Neuronal stem cell (in vitro differentiated cells): Measurements from ENCODE around the gene RSPH1.
A peak's percentile ranks its signal among the peaks of the same experiment; 100 is the strongest.

Experiments used
- DNase-seq: peaks from one replicate; pipeline ENCODE4 v3.0.0-alpha.2; 2013; ENCODE audit warnings: low spot score
- H2AFZ ChIP-seq: one replicate; pipeline ENCODE4 v1.6.1; 2013; ENCODE audit warnings: mild to moderate bottlenecking, low read length, inconsistent platforms
- H2AK5ac ChIP-seq: 2 replicates; pipeline ENCODE4 v1.6.1; 2013; ENCODE audit warnings: low read depth, mild to moderate bottlenecking, inconsistent platforms, low read length, moderate library complexity, mixed read lengths
- H2BK120ac ChIP-seq: 2 replicates; pipeline ENCODE4 v1.6.1; 2013; ENCODE audit warnings: low read depth, mild to moderate bottlenecking, inconsistent platforms, low read length, moderate library complexity, mixed read lengths
- H2BK12ac ChIP-seq: one replicate; pipeline ENCODE4 v1.6.1; 2013; ENCODE audit warnings: low read length, inconsistent platforms
- H2BK15ac ChIP-seq: 2 replicates; pipeline ENCODE4 v1.6.1; 2013; ENCODE audit warnings: mild to moderate bottlenecking, low read length, inconsistent platforms, mixed read lengths
- H2BK5ac ChIP-seq: one replicate; pipeline ENCODE4 v1.6.1; 2013; ENCODE audit warnings: inconsistent platforms, mild to moderate bottlenecking, low read length, moderate library complexity
- H3K14ac ChIP-seq: one replicate; pipeline ENCODE4 v1.6.1; 2013; ENCODE audit warnings: low read length, inconsistent platforms
- H3K18ac ChIP-seq: 2 replicates; pipeline ENCODE4 v1.6.1; 2013; ENCODE audit warnings: low read length, inconsistent platforms
- H3K23ac ChIP-seq: 2 replicates; pipeline ENCODE4 v1.6.1; 2013; ENCODE audit warnings: low read depth, mild to moderate bottlenecking, mixed read lengths, low read length, inconsistent platforms; ENCODE audit not compliant: poor library complexity
- H3K27ac ChIP-seq: replicated peaks from 3 replicates; pipeline ENCODE4 v1.5.1; 2013; ENCODE audit warnings: low read length, inconsistent platforms
- H3K27me3 ChIP-seq, 3 experiments: 2 replicates each; pipeline ENCODE4 v1.6.1; 2013; ENCODE audit warnings: low read length in 3 of 3, mild to moderate bottlenecking in 2 of 3, inconsistent platforms in 1 of 3, low read depth in 1 of 3, mixed read lengths in 1 of 3, moderate library complexity in 1 of 3; ENCODE audit not compliant: control insufficient read depth in 3 of 3, insufficient read depth in 3 of 3
- H3K36me3 ChIP-seq, 2 donors: replicated peaks in 1 of 2; 2 replicates each; pipeline ENCODE4 v1.6.1; 2013; ENCODE audit warnings: low read length in 2 of 2; ENCODE audit not compliant: control insufficient read depth in 2 of 2, insufficient read depth in 2 of 2
- H3K4ac ChIP-seq: 2 replicates; pipeline ENCODE4 v1.6.1; 2013; ENCODE audit warnings: inconsistent platforms, mild to moderate bottlenecking, low read length, moderate library complexity
- H3K4me1 ChIP-seq, 2 donors: 1 replicate in 1 of 2; 2 replicates in 1 of 2; pipeline ENCODE4 v1.6.1; 2013; ENCODE audit warnings: low read length in 2 of 2, low read depth in 1 of 2; ENCODE audit not compliant: control insufficient read depth in 2 of 2, insufficient read depth in 1 of 2
- H3K4me2 ChIP-seq: one replicate; pipeline ENCODE4 v1.6.1; 2013; ENCODE audit warnings: mild to moderate bottlenecking, low read length, inconsistent platforms; ENCODE audit not compliant: insufficient read depth, poor library complexity, severe bottlenecking
- H3K4me3 ChIP-seq, 2 donors: 2 replicates each; pipeline ENCODE4 v1.5.1; 2013; ENCODE audit warnings: low read length in 2 of 2, mild to moderate bottlenecking in 2 of 2, inconsistent platforms in 1 of 2, moderate library complexity in 1 of 2
- H3K79me1 ChIP-seq: one replicate; pipeline ENCODE4 v1.6.1; 2013; ENCODE audit warnings: low read depth, mild to moderate bottlenecking, inconsistent platforms, low read length, moderate library complexity
- H3K9ac ChIP-seq: one replicate; pipeline ENCODE4 v1.6.1; 2013; ENCODE audit warnings: mild to moderate bottlenecking, low read depth, low read length, inconsistent platforms; ENCODE audit not compliant: poor library complexity
- H3K9me3 ChIP-seq, 2 donors: replicated peaks in 1 of 2; 2 replicates each; pipeline versions ENCODE3 to v1.6.1; 2013; ENCODE audit warnings: low read length in 2 of 2, mild to moderate bottlenecking in 2 of 2, inconsistent platforms in 1 of 2, low read depth in 1 of 2, mixed read lengths in 1 of 2, moderate library complexity in 1 of 2; ENCODE audit not compliant: control insufficient read depth in 2 of 2, insufficient read depth in 1 of 2
- H4K8ac ChIP-seq: one replicate; pipeline ENCODE4 v1.6.1; 2013; ENCODE audit warnings: low read depth, mild to moderate bottlenecking, inconsistent platforms, low read length, moderate library complexity
- H4K91ac ChIP-seq: one replicate; pipeline ENCODE4 v1.6.1; 2013; ENCODE audit warnings: low read length, low read depth, mild to moderate bottlenecking, inconsistent platforms; ENCODE audit not compliant: poor library complexity
- WGBS, 2 donors: extraction: QIAGEN DNeasy Blood & Tissue Kit; methylation state at CpG; one replicate each; pipeline ENCODE4 v1.1.7; 2013; ENCODE audit warnings: missing lambda C conversion rate in 2 of 2, mixed read lengths in 1 of 2; ENCODE audit not compliant: insufficient read length in 2 of 2, insufficient replicate concordance in 1 of 2; ENCODE audit errors: extremely low coverage in 2 of 2; 5-methylcytosine and 5-hydroxymethylcytosine counted together

Gene RSPH1

DNA sequence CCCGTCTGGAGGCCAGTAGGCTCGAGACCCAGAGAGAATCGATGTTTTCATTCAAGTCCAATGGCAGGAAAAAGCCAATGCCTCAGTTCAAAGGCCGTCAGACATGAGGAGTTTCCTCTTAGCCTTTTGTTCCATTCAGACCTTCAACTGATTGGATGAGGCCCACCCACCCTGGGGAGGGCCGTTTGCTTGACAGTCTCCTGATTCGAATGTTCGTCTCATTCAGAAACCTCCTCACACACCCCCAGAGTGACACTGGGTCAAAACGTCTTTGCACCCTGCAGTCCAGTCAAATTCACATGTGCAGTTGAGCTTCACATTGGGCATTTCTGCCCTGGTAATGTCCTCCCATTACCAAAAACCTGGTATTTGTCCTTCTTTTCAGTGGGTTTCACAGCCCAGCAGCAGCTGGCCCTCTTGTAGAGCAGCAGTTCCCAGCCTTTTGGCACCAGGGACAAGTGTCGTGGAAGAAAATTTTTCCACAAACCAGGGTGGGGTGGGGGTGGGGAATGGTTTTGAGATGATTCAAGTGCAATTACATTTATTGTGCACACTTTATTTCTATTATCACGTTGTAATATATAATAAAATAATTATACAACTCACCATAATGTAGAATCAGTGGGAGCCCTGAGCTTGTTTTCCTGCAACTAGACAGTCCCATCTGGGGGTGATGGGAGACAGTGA is 40.1 kb downstream of the RSPH1 start:
- Histone ChIP-seq H2BK5ac (no peak overlapping the region), H3K18ac (no peak overlapping the region), H3K27me3 (peaks cover 0 to 3% (median 0%) of the 10 kb centered on the region in 3 experiments), H3K9ac (no peak overlapping the region), H2BK12ac (no peak overlapping the region), H3K23ac (no peak overlapping the region), H4K91ac (no peak overlapping the region), H3K4me2 (no peak overlapping the region), H2AK5ac (no peak overlapping the region), H2BK15ac (no peak overlapping the region), H3K14ac (no peak overlapping the region), H2BK120ac (no peak overlapping the region), H4K8ac (no peak overlapping the region), H3K36me3 (no peaks in the 10 kb centered on the region), H3K79me1 (no peaks in the 10 kb centered on the region), H3K27ac (no peak overlapping the region), H2AFZ (no peak overlapping the region), H3K9me3 (peaks cover 0 to 1% of the 10 kb centered on the region in 2 donors), H3K4ac (no peak overlapping the region), H3K4me3 (no peak overlapping the region), H3K4me1 (peaks cover 0 to 5% of the 10 kb centered on the region in 2 donors)
- DNase-seq: no peak
- WGBS, 2 donors: no CpG with 5 or more reads among the region's 10 CpGs

DNA sequence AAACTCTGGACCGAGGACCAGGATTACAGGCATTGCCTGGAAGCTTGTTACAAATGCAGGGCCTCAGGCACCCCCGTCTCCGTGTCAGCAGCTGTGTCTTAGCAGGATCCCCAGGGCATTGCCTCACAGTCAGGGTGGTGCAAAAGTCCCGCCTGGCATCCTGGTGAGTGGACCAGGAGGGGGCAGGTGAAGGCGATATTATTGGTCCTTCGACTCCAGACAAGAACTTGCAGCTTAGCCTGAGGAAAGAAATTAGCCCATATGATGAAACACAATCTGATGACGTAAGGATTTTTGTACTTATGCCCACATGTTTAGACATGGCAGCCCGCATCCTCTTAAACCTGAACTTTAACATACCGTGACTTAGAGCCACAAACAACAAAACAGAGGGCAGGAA is 40.8 kb downstream of the RSPH1 start:
- no peak overlapping the region for H2AK5ac ChIP-seq
- H3K27ac ChIP-seq: no peak overlapping the region
- WGBS, 2 donors: no CpG with 5 or more reads among the region's 9 CpGs
- H4K91ac ChIP-seq: no peak overlapping the region
- H2BK5ac ChIP-seq: no peak overlapping the region
- no peaks in the 10 kb centered on the region for H3K36me3 ChIP-seq
- H2AFZ ChIP-seq: no peak overlapping the region
- H3K9ac ChIP-seq: no peak overlapping the region
- H3K4ac ChIP-seq: no peak overlapping the region
- H3K23ac ChIP-seq: no peak overlapping the region
- H3K4me3 ChIP-seq: no peak overlapping the region
- no peak overlapping the region for H2BK120ac ChIP-seq
- H2BK15ac ChIP-seq: no peak overlapping the region
- H3K9me3 ChIP-seq: peaks cover 0 to 1% of the 10 kb centered on the region in 2 donors
- H3K27me3 ChIP-seq: peaks cover 0 to 3% (median 0%) of the 10 kb centered on the region in 3 experiments
- H2BK12ac ChIP-seq: no peak overlapping the region
- H3K14ac ChIP-seq: no peak overlapping the region
- H3K4me2 ChIP-seq: no peak overlapping the region
- peaks cover 0 to 1% of the 10 kb centered on the region in 2 donors for H3K4me1 ChIP-seq
- DNase-seq: no peak
- H3K79me1 ChIP-seq: no peaks in the 10 kb centered on the region
- H3K18ac ChIP-seq: no peak overlapping the region
- no peak overlapping the region for H4K8ac ChIP-seq

DNA sequence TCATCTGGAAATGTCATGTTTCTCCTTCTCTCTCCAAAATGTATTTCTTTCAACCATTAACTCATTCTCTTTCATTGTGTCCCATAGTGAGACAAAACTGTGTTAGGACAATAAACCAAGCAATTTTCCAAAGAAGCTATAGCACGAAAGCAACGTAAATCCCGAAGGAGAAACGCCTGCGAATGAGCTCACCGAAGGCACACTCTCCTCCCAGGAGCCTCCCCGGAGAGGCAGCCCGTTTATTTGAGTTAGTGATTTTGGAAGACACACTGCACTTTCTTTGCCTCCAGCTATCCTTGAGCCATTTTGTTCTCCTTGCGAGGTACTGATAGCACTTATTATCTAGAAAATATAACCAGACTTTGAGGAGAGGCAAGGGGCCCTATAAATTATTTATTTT is 41.2 kb downstream of the RSPH1 start:
- H2BK5ac ChIP-seq: no peak overlapping the region

DNA sequence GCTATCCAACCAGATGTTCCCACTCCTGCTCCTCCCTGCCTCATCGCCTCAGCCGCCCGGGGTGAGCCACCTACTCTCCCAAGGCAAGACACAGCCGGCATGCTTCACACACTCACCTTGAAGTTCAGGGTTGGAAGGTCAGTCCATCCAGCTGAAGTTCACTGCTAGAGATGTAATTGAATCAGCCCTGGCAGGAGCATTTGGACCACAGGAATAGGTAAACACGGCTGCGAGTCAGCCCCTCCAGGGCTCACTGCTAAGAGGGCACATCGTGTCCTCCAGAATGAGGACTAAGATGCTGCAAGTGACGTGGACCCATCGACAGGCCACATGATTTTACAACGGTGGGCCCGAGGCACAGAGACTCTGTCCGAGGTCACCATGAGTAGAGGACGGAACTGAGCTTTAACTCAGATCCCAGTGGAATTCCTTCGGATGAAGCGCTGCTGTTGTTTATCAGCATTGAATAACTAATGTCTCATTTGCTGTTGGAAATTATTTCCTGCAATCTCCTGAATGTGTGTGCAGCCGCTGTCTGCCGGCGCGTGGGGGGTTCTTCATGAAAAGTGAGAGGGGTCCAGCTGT is 41.9 kb downstream of the RSPH1 start:
- no peak for DNase-seq
- H2BK120ac ChIP-seq: no peak overlapping the region
- H3K27me3 ChIP-seq: no peaks in the 10 kb centered on the region
- H2BK5ac ChIP-seq: no peak overlapping the region
- no peak overlapping the region for H2AFZ ChIP-seq
- no peak overlapping the region for H3K27ac ChIP-seq
- no peak overlapping the region for H3K14ac ChIP-seq
- H2BK15ac ChIP-seq: no peak overlapping the region
- H2AK5ac ChIP-seq: no peak overlapping the region
- H2BK12ac ChIP-seq: no peak overlapping the region
- H3K36me3 ChIP-seq: no peaks in the 10 kb centered on the region
- no peak overlapping the region for H3K4ac ChIP-seq
- peaks cover 0 to 3% of the 10 kb centered on the region in 2 donors for H3K4me1 ChIP-seq
- H4K8ac ChIP-seq: no peak overlapping the region
- no peak overlapping the region for H3K4me3 ChIP-seq
- peak overlapping the region; percentile 12 for H3K9ac ChIP-seq
- no peak overlapping the region for H4K91ac ChIP-seq
- no CpG with 5 or more reads among the region's 19 CpGs for WGBS, 2 donors
- no peaks in the 10 kb centered on the region for H3K9me3 ChIP-seq
- peak overlapping the region; percentile 85 for H3K18ac ChIP-seq
- H3K4me2 ChIP-seq: no peak overlapping the region
- H3K23ac ChIP-seq: no peak overlapping the region
- no peaks in the 10 kb centered on the region for H3K79me1 ChIP-seq

More for the DNA sequence above, 41.2 kb downstream of the RSPH1 start:
- H3K9ac ChIP-seq: no peak overlapping the region
- no peak overlapping the region for H3K4me3 ChIP-seq
- no peak overlapping the region for H2AK5ac ChIP-seq
- H3K4me2 ChIP-seq: no peak overlapping the region
- no peaks in the 10 kb centered on the region for H3K79me1 ChIP-seq
- DNase-seq: no peak
- H4K91ac ChIP-seq: no peak overlapping the region
- H3K27ac ChIP-seq: no peak overlapping the region
- peaks cover 0 to 1% of the 10 kb centered on the region in 2 donors for H3K9me3 ChIP-seq
- H3K18ac ChIP-seq: no peak overlapping the region
- WGBS, 2 donors: no CpG with 5 or more reads among the region's 9 CpGs
- no peak overlapping the region for H3K23ac ChIP-seq
- H3K36me3 ChIP-seq: no peaks in the 10 kb centered on the region
- peaks cover 0 to 2% (median 0%) of the 10 kb centered on the region in 3 experiments for H3K27me3 ChIP-seq
- no peak overlapping the region for H3K14ac ChIP-seq
- no peak overlapping the region for H2BK120ac ChIP-seq
- no peak overlapping the region for H4K8ac ChIP-seq
- H3K4ac ChIP-seq: no peak overlapping the region
- peaks cover 0 to 1% of the 10 kb centered on the region in 2 donors for H3K4me1 ChIP-seq
- H2BK12ac ChIP-seq: no peak overlapping the region
- H2BK15ac ChIP-seq: no peak overlapping the region
- H2AFZ ChIP-seq: no peak overlapping the region
